ENCODE measurements around the gene CFP.
"Not testable (repeated sequence)": the region's sequence is repeated elsewhere in the genome, so short reads cannot be mapped to it uniquely, and the experiment has no call there.

Gene CFP

GRCh38 chrX:47603125-47603524 lies 26.6 kb downstream of the CFP start:
- DNase-seq (ENCODE audit: low spot score) = not testable (repeated sequence)

GRCh38 chrX:47597222-47597621 lies 32.5 kb downstream of the CFP start:
- DNase-seq (ENCODE audit: low spot score) = no peak

- no peak for DNase-seq (ENCODE audit: low spot score)
Measured at GRCh38 chrX:47596256-47596655, 33.5 kb downstream of the CFP start.

DNA sequence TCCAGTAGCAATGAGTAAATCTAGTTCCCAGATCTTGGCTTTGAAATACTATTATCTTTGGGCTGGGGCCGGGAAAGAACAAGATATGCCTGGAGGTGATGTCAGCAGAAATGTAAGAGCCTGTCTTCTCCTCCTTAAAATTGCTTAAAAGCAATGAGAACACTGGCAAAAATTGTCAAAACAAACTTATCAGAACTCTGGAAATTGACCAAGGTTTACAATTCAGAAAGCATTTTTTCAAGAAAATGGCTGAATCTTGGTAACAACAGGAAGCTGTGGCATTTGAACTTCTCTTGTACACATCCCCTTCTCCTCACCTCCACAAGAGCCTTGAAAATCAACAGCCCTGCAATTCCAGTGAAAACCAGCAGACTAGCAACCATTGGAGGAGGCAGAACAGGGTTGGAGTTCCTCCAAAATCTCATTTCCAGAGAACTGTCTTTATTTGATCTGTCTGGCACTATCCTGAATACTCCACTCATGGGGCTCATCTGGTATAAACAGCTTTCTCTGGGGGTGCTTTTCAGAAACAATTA lies 33.9 kb downstream of the CFP start:
- no peak for DNase-seq (ENCODE audit: low spot score)

- DNase-seq (ENCODE audit: low spot score) = no peak
Measured at GRCh38 chrX:47593522-47593921, 36.2 kb downstream of the CFP start.

DNA sequence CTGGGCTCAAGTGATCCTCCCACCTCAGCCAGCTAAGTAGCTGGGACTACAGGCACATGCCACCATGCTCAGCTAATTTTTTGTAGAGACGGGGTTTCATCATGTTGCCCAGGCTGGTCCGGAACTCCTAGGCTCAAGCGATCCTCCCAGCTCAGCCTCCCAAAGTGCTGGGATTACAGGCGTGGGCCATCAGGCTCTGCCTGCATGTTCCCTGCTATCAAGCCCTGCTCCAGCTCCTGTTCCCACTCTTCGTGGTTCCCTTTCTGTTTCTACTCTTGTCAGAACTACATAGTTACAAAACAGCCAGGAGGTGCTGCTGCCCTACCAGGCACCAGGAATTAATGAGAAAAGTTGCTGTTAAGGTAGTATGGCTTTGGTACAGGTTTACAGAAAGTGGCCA lies 38.7 kb downstream of the CFP start:
- no peak for DNase-seq (ENCODE audit: low spot score)

GRCh38 chrX:47587906-47588735 lies 41.6 kb downstream of the CFP start:
- DNase-seq (ENCODE audit: low spot score) = no peak

DNA sequence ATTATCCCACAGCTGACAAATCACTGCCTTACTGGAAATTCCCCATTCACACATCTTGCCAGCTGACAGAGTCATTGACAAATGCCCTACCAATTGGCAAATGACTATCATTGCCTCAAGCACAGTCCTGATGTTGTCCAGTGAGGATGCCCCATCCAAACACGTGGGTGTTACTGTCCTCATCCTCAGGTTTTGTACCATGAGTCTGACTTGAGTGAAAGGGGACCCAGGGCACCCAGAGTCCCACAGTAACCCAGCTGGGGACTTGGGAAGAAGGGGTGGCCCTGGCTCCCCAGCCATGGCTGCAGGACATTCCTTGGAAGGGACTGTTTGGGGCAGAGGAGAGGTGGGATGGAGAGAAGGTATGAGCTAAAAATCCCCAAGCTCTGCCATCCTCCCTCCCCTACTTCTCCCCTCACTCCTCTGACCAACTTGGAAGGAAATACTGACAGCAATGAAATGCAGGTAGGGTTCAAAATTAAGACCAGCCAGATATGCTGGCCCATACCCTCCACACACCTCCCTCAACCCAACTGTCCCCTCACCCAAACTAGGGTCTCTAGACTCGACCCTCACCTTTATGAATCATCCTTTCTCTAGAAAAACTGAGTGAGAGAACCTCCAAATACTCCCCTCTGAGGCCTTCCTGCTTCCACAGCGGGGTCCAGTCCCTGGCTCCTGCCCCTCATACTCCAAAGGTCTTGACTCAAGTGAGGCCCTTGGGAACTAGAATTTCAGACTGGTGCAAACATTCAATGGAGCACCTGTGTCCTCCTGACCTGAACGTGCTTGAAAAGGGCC lies 42.4 kb downstream of the CFP start:
- DNase-seq (ENCODE audit: low spot score) = no peak

DNA sequence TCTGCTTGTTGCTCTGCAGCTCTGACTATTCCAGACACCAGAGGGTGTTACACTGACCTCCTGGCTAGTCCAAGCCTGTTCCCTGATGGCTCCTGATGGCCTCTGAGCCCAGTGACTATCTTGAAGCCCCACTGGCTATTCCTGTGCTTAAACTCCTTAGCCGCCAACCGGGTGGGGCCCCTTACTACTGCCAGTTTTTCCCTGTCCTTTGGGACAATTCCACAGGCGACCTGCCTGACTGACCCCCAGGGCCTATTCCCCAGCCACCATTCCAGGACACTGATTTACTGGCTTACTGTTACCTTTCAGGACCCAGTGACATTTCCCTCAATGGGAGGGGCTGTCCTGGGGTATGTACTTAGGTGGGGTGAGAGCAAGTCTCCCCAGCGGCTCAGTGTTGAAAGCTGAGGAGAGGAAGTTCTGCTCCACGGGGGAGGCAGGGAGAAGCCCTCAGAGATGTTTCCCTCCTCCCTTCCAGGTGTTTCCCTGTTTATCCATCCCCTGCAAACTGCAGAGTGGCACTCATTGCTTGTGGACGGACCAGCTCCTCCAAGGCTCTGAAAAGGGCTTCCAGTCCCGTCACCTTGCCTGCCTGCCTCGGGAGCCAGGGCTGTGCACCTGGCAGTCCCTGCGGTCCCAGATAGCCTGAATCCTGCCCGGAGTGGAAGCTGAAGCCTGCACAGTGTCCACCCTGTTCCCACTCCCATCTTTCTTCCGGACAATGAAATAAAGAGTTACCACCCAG lies 43.5 kb downstream of the CFP start:
- no peak for DNase-seq (ENCODE audit: low spot score)

- DNase-seq (ENCODE audit: low spot score) = no peak
Measured at GRCh38 chrX:47585273-47585672, 44.5 kb downstream of the CFP start.

- no peak for DNase-seq (ENCODE audit: low spot score)
Measured at GRCh38 chrX:47584714-47585113, 45.0 kb downstream of the CFP start.

GRCh38 chrX:47583240-47583861 lies 46.4 kb downstream of the CFP start:
- DNase-seq (ENCODE audit: low spot score) = no peak

GRCh38 chrX:47581731-47582647 lies 47.7 kb downstream of the CFP start, which contains the start of gene TIMP1:
TIMP1 (plus strand) TSS chrX:47582436; CDS start chrX:47583416, 980 bp downstream.
- no peak for DNase-seq (ENCODE audit: low spot score)

DNA sequence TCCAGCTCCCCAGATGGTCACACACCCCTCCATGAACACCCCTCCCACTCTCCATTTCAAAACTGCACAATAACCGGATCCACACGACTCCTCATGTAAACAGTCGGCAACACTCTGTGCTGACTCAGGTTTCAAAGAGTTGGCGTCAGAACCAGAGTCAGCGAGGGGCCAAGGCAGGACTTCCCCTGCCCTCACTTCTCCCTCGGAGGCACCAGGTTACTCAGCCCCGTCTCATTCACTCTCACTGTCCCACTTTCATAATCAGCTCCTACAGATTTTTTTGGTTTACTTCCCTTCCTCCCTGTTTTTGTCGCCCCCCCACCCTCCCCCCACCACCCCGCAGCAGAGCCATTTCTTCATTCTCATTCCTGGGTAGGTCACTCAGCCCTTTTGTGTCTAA lies 50.2 kb downstream of the CFP start:
- DNase-seq (ENCODE audit: low spot score) = no peak

DNA sequence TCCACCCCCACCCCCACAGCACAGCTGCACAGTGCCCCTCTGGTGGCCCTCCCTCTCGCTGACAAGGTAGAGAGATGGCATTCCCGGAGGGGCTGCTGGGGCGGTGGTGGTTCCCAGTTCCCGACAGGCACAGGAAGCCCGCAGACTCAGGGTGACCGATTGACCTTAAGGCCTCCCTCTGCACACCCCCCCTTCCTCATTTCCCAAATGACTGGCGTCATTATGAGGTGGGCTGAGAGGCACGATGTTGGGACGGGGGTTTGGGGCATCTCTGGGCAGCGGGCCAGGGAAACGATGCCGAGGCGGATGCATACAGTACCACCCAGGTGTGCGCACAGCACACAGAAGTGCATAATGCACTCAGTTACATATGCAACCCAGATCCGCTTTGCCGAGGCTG lies 51.0 kb downstream of the CFP start:
- DNase-seq (ENCODE audit: low spot score) = no peak

DNA sequence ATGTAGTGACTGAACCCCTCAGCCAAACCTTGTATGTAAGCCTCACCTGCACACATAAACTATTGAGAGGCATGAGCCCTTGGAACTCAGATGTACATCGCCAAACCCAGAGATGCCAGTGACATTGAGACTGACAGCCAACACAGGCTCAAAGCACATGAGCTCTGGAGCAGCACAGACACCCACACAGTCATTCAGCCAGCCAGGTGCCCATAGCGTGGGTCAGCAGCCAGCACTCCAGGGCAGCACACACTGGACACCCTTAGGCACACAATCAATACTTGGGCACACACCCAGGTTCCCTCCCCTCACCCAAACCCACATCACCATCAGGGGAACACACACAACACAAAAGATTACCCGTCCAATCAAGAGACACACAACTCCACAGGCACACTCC lies 51.8 kb downstream of the CFP start:
- DNase-seq (ENCODE audit: low spot score) = no peak

- DNase-seq (ENCODE audit: low spot score) = no peak
Measured at GRCh38 chrX:47577424-47577823, 52.3 kb downstream of the CFP start.

GRCh38 chrX:47576021-47576898 lies 53.5 kb downstream of the CFP start:
- DNase-seq (ENCODE audit: low spot score) = no peak

DNA sequence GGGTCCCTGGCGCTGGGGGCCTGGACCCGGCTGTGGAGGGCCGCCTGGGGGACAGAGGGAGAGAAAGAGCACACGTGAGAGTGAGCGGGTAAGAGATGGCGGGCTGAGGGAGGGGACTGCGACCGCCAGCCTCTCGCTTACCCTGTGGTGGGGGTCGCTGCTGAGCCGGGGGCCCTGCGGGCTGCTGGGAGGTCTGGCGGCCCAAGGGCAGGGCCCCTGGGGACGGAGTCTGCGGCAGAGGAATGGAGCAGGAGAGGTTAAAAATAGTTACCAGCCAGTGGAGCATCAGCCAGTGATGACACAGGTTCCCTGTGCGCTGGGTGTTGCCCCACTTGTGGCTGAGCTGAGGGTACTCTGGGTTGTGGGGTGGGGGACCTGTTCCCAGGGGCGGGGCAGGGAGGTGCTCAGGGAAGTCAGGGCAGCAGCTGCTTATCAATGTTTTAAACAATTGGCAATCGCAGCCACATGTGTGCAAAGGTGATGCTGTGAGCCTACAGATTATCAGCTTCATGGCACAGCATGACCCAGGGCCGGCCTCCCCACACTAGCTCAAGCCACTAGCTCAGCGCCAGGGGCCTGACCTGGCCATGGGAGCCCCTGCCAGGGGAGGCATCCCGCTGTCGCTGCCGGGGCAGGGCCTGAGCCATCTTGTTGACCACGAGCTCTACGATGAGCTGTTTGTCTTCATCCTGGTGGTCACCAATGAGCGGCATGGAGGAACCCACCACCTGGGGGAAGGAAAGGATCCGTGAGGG lies 55.0 kb downstream of the CFP start:
- DNase-seq (ENCODE audit: low spot score) = no peak

Measured in HuH-7 (cell line).